ENCODE measurements around the gene STAP2.
"Not testable (repeated sequence)": the region's sequence is repeated elsewhere in the genome, so short reads cannot be mapped to it uniquely, and the experiment has no call there.

The STAP2 gene

GRCh38 chr19:4352701-4353121 is 14.1 kb upstream of the STAP2 start:
- Histone ChIP-seq H3K4me3 (replicated peaks; ENCODE audit: insufficient read depth, low read length) (no peak overlapping the region), H3K27me3 (ENCODE audit: insufficient read depth, poor library complexity, severe bottlenecking) (no peaks in the 10 kb centered on the region), H3K27ac (replicated peaks) (no peak overlapping the region)
- peak in 1 of 2 experiments; percentile 42 for DNase-seq (ENCODE audit: low read depth in 1 of 2, low spot score in 1 of 2)
- TF ChIP-seq POLR2AphosphoS5 (IDR thresholded peaks at IDR 0.05; ENCODE audit: low read depth) (no peak), CTCF (IDR thresholded peaks at IDR 0.05; ENCODE audit: insufficient read depth, low read length) (peak; percentile 60), SPI1 (IDR thresholded peaks at IDR 0.05; ENCODE audit: borderline replicate concordance, low read depth) (no peak), GABPA (IDR thresholded peaks at IDR 0.05; ENCODE audit: low read depth) (no peak)
- TF ChIP-seq, protein P1, sequence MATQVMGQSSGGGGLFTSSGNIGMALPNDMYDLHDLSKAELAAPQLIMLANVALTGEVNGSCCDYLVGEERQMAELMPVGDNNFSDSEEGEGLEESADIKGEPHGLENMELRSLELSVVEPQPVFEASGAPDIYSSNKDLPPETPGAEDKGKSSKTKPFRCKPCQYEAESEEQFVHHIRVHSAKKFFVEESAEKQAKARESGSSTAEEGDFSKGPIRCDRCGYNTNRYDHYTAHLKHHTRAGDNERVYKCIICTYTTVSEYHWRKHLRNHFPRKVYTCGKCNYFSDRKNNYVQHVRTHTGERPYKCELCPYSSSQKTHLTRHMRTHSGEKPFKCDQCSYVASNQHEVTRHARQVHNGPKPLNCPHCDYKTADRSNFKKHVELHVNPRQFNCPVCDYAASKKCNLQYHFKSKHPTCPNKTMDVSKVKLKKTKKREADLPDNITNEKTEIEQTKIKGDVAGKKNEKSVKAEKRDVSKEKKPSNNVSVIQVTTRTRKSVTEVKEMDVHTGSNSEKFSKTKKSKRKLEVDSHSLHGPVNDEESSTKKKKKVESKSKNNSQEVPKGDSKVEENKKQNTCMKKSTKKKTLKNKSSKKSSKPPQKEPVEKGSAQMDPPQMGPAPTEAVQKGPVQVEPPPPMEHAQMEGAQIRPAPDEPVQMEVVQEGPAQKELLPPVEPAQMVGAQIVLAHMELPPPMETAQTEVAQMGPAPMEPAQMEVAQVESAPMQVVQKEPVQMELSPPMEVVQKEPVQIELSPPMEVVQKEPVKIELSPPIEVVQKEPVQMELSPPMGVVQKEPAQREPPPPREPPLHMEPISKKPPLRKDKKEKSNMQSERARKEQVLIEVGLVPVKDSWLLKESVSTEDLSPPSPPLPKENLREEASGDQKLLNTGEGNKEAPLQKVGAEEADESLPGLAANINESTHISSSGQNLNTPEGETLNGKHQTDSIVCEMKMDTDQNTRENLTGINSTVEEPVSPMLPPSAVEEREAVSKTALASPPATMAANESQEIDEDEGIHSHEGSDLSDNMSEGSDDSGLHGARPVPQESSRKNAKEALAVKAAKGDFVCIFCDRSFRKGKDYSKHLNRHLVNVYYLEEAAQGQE (IDR thresholded peaks at IDR 0.05; ENCODE audit: insufficient replicate concordance, low read depth): no peak

DNA sequence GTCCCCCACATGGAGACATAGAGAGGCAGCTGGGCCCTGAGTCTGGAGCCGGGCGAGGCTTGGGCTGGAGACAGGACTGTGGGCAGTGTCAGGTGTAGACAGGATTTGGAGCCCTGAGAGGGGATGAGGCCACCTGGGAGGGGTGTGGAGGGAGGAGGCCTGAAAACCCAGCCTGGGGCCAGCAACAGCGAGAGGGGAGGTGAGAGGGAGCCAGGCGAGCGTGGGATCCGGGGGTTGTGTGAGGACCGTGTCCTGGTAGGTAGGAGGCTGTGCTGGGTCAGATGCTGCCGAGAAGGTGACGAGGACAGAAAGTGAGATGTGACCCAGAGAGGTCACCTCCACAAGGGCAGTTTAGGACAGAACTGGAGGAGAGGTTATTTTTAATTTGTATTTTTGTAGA is 12.1 kb upstream of the STAP2 start:
- Histone ChIP-seq H3K27ac (replicated peaks) (no peak overlapping the region), H3K27me3 (ENCODE audit: insufficient read depth, poor library complexity, severe bottlenecking) (no peaks in the 10 kb centered on the region), H3K4me3 (replicated peaks; ENCODE audit: insufficient read depth, low read length) (no peak overlapping the region)
- DNase-seq (ENCODE audit: low read depth in 1 of 2, low spot score in 1 of 2): no peak
- TF ChIP-seq POLR2AphosphoS5 (IDR thresholded peaks at IDR 0.05; ENCODE audit: low read depth): no peak
- TF ChIP-seq, protein P1 (IDR thresholded peaks at IDR 0.05; ENCODE audit: insufficient replicate concordance, low read depth): no peak
- TF ChIP-seq GABPA (IDR thresholded peaks at IDR 0.05; ENCODE audit: low read depth): no peak
- no peak for TF ChIP-seq CTCF (IDR thresholded peaks at IDR 0.05; ENCODE audit: insufficient read depth, low read length)
- TF ChIP-seq SPI1 (IDR thresholded peaks at IDR 0.05; ENCODE audit: borderline replicate concordance, low read depth): no peak

GRCh38 chr19:4350111-4350510 is 11.5 kb upstream of the STAP2 start:
- no peak overlapping the region for H3K4me3 ChIP-seq (replicated peaks; ENCODE audit: insufficient read depth, low read length)
- no peaks in the 10 kb centered on the region for H3K27me3 ChIP-seq (ENCODE audit: insufficient read depth, poor library complexity, severe bottlenecking)
- TF ChIP-seq, protein P1 (IDR thresholded peaks at IDR 0.05; ENCODE audit: insufficient replicate concordance, low read depth): no peak
- no peak for TF ChIP-seq SPI1 (IDR thresholded peaks at IDR 0.05; ENCODE audit: borderline replicate concordance, low read depth)
- TF ChIP-seq POLR2AphosphoS5 (IDR thresholded peaks at IDR 0.05; ENCODE audit: low read depth): no peak
- TF ChIP-seq CTCF (IDR thresholded peaks at IDR 0.05; ENCODE audit: insufficient read depth, low read length): no peak
- TF ChIP-seq GABPA (IDR thresholded peaks at IDR 0.05; ENCODE audit: low read depth): no peak
- no peak for DNase-seq (ENCODE audit: low read depth in 1 of 2, low spot score in 1 of 2)
- H3K27ac ChIP-seq (replicated peaks): no peak overlapping the region

GRCh38 chr19:4349225-4349624 is 10.6 kb upstream of the STAP2 start:
- DNase-seq (ENCODE audit: low read depth in 1 of 2, low spot score in 1 of 2); H3K27me3 ChIP-seq (ENCODE audit: insufficient read depth, poor library complexity, severe bottlenecking); H3K4me3 ChIP-seq (replicated peaks; ENCODE audit: insufficient read depth, low read length); H3K27ac ChIP-seq (replicated peaks): not testable (repeated sequence)

Data from HL-60 (cell line).